Measurements from ENCODE around the gene TPTE2. TPM values are rescaled to one million over a fixed set of nuclear protein-coding genes. Genes with fewer than 3 reads are reported as not detected.
"Not testable (repeated sequence)": the region's sequence is repeated elsewhere in the genome, so short reads cannot be mapped to it uniquely, and the experiment has no call there.

TPTE2 gene
- total RNA-seq, 1 experiment from 2014 or later, result not detected

GRCh38 chr13:19519049-19519448, 42.3 kb downstream of the TPTE2 start:
- H3K27ac ChIP-seq (ENCODE audit: low read length), result no peak overlapping the region
- no peak overlapping the region for H3K4me3 ChIP-seq (ENCODE audit: low read depth in 2 of 2, low read length in 2 of 2)
- H3K4me1 ChIP-seq (ENCODE audit: control insufficient read depth, insufficient read depth, low read length), result no peaks in the 10 kb centered on the region
- no peaks in the 10 kb centered on the region for H3K9me3 ChIP-seq (ENCODE audit: control insufficient read depth, insufficient read depth, low read depth, low read length)
- TF ChIP-seq TCF7L2 (IDR thresholded peaks at IDR 0.05; ENCODE audit: low read depth, low read length) (no peak), SIN3A (IDR thresholded peaks at IDR 0.05; ENCODE audit: borderline replicate concordance, insufficient read depth, low read depth, low read length) (no peak), REST (IDR thresholded peaks at IDR 0.05; ENCODE audit: insufficient read depth in 1 of 2, low read depth in 2 of 2, low read length in 1 of 2) (no peak), CTCF (IDR thresholded peaks at IDR 0.05) (no peak), POLR2AphosphoS5 (IDR thresholded peaks at IDR 0.05; ENCODE audit: low read depth, low read length) (no peak)
- intact Hi-C loops (cut with micrococcal nuclease; ENCODE audit: unreplicated experiment), result no loop called here
- no peak for ATAC-seq
- H3K36me3 ChIP-seq (ENCODE audit: control insufficient read depth, insufficient read depth, low read length), result no peaks in the 10 kb centered on the region
- no peak for DNase-seq (ENCODE audit: low read depth, low spot score)
- no TSS peak for BruUV-seq (replicated peaks)
- in situ Hi-C loops (cut with HindIII; ENCODE audit: low pct_unique_long_range_greater_than_20kb, low sequenced_read_pairs), result no loop called here
- POLR2A ChIA-PET, result no interaction called here
- no peaks in the 10 kb centered on the region for H3K27me3 ChIP-seq (ENCODE audit: control insufficient read depth, insufficient read depth, low read length)
- CTCF ChIA-PET, result no interaction called here

GRCh38 chr13:19507623-19508022, 53.7 kb downstream of the TPTE2 start:
- CTCF ChIA-PET; intact Hi-C loops (cut with micrococcal nuclease; ENCODE audit: unreplicated experiment); H3K27ac ChIP-seq (ENCODE audit: low read length); H3K4me3 ChIP-seq (ENCODE audit: low read depth in 2 of 2, low read length in 2 of 2); DNase-seq (ENCODE audit: low read depth, low spot score); H3K27me3 ChIP-seq (ENCODE audit: control insufficient read depth, insufficient read depth, low read length); H3K36me3 ChIP-seq (ENCODE audit: control insufficient read depth, insufficient read depth, low read length); POLR2A ChIA-PET; BruUV-seq (replicated peaks); in situ Hi-C loops (cut with HindIII; ENCODE audit: low pct_unique_long_range_greater_than_20kb, low sequenced_read_pairs); ATAC-seq; H3K9me3 ChIP-seq (ENCODE audit: control insufficient read depth, insufficient read depth, low read depth, low read length); H3K4me1 ChIP-seq (ENCODE audit: control insufficient read depth, insufficient read depth, low read length): not testable (repeated sequence)

- POLR2A ChIA-PET; ATAC-seq; H3K27me3 ChIP-seq (ENCODE audit: control insufficient read depth, insufficient read depth, low read length); intact Hi-C loops (cut with micrococcal nuclease; ENCODE audit: unreplicated experiment); DNase-seq (ENCODE audit: low read depth, low spot score); in situ Hi-C loops (cut with HindIII; ENCODE audit: low pct_unique_long_range_greater_than_20kb, low sequenced_read_pairs); H3K9me3 ChIP-seq (ENCODE audit: control insufficient read depth, insufficient read depth, low read depth, low read length); H3K4me1 ChIP-seq (ENCODE audit: control insufficient read depth, insufficient read depth, low read length); BruUV-seq (replicated peaks); H3K4me3 ChIP-seq (ENCODE audit: low read depth in 2 of 2, low read length in 2 of 2); CTCF ChIA-PET; H3K27ac ChIP-seq (ENCODE audit: low read length); H3K36me3 ChIP-seq (ENCODE audit: control insufficient read depth, insufficient read depth, low read length): not testable (repeated sequence)
Measured at GRCh38 chr13:19460126-19460525, 101.2 kb downstream of the TPTE2 start.
